ENCODE data around the gene PPP2R3B.

DNA sequence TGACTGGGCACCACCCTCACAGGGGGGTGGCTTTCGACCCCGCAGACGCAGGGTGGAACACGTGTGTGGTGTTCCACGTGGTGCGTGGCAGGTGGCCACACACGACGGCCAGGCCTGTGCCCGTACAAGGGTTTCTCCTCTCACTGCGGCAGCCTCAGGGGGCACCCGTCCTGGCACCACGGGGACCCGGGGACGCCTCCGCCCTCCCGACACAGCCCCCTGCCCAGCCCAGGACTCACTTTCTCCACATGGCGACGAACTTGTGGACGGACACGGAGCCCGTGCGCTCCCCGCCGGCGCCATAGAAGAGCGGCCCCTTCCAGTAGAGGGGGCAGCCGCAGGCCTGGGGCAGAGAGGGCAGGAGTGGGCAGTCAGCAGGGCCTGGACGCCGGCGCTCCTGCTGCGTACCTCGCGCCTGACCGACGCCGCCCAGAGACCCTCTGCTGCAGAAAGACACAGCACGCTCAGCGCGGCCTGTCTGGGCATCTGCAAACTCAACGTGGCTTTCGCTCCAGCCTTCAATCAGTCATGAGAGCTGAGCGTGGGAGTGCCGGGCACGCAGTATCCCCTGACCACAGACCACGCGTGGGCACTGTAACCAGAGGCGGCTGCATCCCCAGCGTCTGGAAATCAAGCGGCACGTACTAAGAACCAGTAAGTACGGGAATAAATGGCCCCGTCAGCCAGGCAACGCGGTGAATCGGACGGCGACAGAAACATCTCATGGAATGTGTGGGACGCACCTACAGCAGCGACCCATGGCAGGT lies 39.2 kb downstream of the PPP2R3B start:
- TF ChIP-seq, protein P1, sequence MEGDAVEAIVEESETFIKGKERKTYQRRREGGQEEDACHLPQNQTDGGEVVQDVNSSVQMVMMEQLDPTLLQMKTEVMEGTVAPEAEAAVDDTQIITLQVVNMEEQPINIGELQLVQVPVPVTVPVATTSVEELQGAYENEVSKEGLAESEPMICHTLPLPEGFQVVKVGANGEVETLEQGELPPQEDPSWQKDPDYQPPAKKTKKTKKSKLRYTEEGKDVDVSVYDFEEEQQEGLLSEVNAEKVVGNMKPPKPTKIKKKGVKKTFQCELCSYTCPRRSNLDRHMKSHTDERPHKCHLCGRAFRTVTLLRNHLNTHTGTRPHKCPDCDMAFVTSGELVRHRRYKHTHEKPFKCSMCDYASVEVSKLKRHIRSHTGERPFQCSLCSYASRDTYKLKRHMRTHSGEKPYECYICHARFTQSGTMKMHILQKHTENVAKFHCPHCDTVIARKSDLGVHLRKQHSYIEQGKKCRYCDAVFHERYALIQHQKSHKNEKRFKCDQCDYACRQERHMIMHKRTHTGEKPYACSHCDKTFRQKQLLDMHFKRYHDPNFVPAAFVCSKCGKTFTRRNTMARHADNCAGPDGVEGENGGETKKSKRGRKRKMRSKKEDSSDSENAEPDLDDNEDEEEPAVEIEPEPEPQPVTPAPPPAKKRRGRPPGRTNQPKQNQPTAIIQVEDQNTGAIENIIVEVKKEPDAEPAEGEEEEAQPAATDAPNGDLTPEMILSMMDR (IDR thresholded peaks at IDR 0.05; ENCODE audit: low read depth, low read length, poor library complexity, severe bottlenecking), result no peak
- TF ChIP-seq EZH2phosphoT487 (IDR thresholded peaks at IDR 0.05; ENCODE audit: borderline replicate concordance, low read length), result no peak

All from DOHH2 (cell line).